SU-DHL-6 (cell line): Measurements from ENCODE around the gene DOCK1.

ENCODE experiments used
- H2AFZ ChIP-seq: fragments of 200-600 bp; sonication (generic); 2 replicates; pipeline ENCODE4 v1.6.1; 2014; ENCODE audit warnings: low read depth, mild to moderate bottlenecking, moderate library complexity, mixed read lengths, antibody characterized with exemption, low read length; ENCODE audit not compliant: severe bottlenecking
- H3F3A ChIP-seq: fragments of 200-600 bp; shearing (Covaris generic); 2 replicates; pipeline ENCODE4 v1.6.0; 2016; ENCODE audit warnings: antibody characterized with exemption, mild to moderate bottlenecking; ENCODE audit not compliant: insufficient read depth
- H3K27ac ChIP-seq: fragments of 200-600 bp; sonication (generic); 2 replicates; pipeline ENCODE4 v1.5.1; 2016; ENCODE audit warnings: low read depth, mild to moderate bottlenecking, low read length, moderate library complexity, mixed read lengths
- H3K27me3 ChIP-seq: fragments of 200-600 bp; sonication (generic), shearing (Covaris generic); 2 replicates; pipeline ENCODE4 v1.6.0; 2014; ENCODE audit warnings: mild to moderate bottlenecking, low read length
- H3K36me3 ChIP-seq: fragments of 200-600 bp; sonication (generic); 2 replicates; pipeline ENCODE4 v1.6.1; 2014; ENCODE audit warnings: mild to moderate bottlenecking, low read length, mixed read lengths
- H3K4me2 ChIP-seq: fragments of 300-600, 200-600 bp; shearing (Covaris generic), sonication (generic); 2 replicates; pipeline ENCODE4 v1.6.0; 2014; ENCODE audit warnings: low read length, low read depth, mild to moderate bottlenecking; ENCODE audit not compliant: poor library complexity, severe bottlenecking
- H3K4me3 ChIP-seq: fragments of 200-600 bp; sonication (generic); 2 replicates; pipeline ENCODE4 v1.5.1; 2014; ENCODE audit warnings: antibody characterized with exemption, low read length, mild to moderate bottlenecking, mixed read lengths; ENCODE audit not compliant: insufficient read depth, poor library complexity, severe bottlenecking
- H3K79me2 ChIP-seq: fragments of 200-600 bp; sonication (generic); 2 replicates; pipeline ENCODE4 v1.6.1; 2014; ENCODE audit warnings: mild to moderate bottlenecking, low read length, moderate library complexity; ENCODE audit not compliant: insufficient read depth
- H3K9ac ChIP-seq: fragments of 200-600 bp; sonication (generic); 2 replicates; pipeline ENCODE4 v1.7.0; 2014; ENCODE audit warnings: mild to moderate bottlenecking, low read length
- H3K9me2 ChIP-seq: fragments of 200-600 bp; sonication (generic); replicated peaks from 2 replicates; pipeline ENCODE4 v1.6.1; 2014; ENCODE audit warnings: low read length; ENCODE audit not compliant: insufficient read depth
- H3K9me3 ChIP-seq: fragments of 200-600 bp; sonication (generic); 2 replicates; pipeline ENCODE4 v1.6.1; 2014; ENCODE audit warnings: low read length, mixed read lengths; ENCODE audit not compliant: insufficient read depth
- H4K20me1 ChIP-seq: fragments of 200-600 bp; sonication (generic); 2 replicates; pipeline ENCODE4 v1.6.1; 2014; ENCODE audit warnings: low read depth, mild to moderate bottlenecking, antibody characterized with exemption, low read length, moderate library complexity, mixed read lengths
- CTCF ChIP-seq: fragments of 200-600 bp; sonication (generic); IDR thresholded peaks from one replicate; pipeline ENCODE4 v1.5.1; 2017; ENCODE audit warnings: antibody characterized with exemption, mild to moderate bottlenecking, low read length, moderate library complexity; ENCODE audit not compliant: insufficient read depth, poor library complexity, severe bottlenecking
- EZH2phosphoT487 ChIP-seq: fragments of 200-600 bp; sonication (generic), shearing (Covaris generic); conservative IDR thresholded peaks from 2 replicates; pipeline ENCODE4 v1.6.1; 2018; ENCODE audit warnings: mild to moderate bottlenecking, antibody characterized with exemption, low read length, moderate library complexity, mixed read lengths

Gene DOCK1

GRCh38 chr10:127319691-127320090 lies 414.5 kb downstream of the DOCK1 start:
- TF ChIP-seq EZH2phosphoT487 (no peak), CTCF (no peak)
- no peak overlapping the region for H3K4me3 ChIP-seq
- H3K79me2 ChIP-seq, result no peaks in the 10 kb centered on the region
- no peaks in the 10 kb centered on the region for H3K9me2 ChIP-seq
- no peaks in the 10 kb centered on the region for H3F3A ChIP-seq
- no peak overlapping the region for H2AFZ ChIP-seq
- H3K9me3 ChIP-seq, result no peaks in the 10 kb centered on the region
- no peaks in the 10 kb centered on the region for H3K27me3 ChIP-seq
- H3K36me3 ChIP-seq, result no peaks in the 10 kb centered on the region
- no peaks in the 10 kb centered on the region for H4K20me1 ChIP-seq
- no peak overlapping the region for H3K4me2 ChIP-seq
- no peak overlapping the region for H3K27ac ChIP-seq
- H3K9ac ChIP-seq, result no peak overlapping the region

- TF ChIP-seq CTCF, result no peak
- TF ChIP-seq EZH2phosphoT487, result no peak
- Histone ChIP-seq H3K9me3 (no peaks in the 10 kb centered on the region), H3K79me2 (no peaks in the 10 kb centered on the region), H3K27ac (no peak overlapping the region), H3K9me2 (no peaks in the 10 kb centered on the region), H3F3A (no peaks in the 10 kb centered on the region), H3K4me2 (no peak overlapping the region), H3K36me3 (no peaks in the 10 kb centered on the region), H2AFZ (no peak overlapping the region), H3K9ac (no peak overlapping the region), H3K4me3 (no peak overlapping the region), H3K27me3 (no peaks in the 10 kb centered on the region), H4K20me1 (no peaks in the 10 kb centered on the region)
Measured at GRCh38 chr10:127320176-127320575, 414.9 kb downstream of the DOCK1 start.

- H3F3A ChIP-seq, result no peaks in the 10 kb centered on the region
- H3K27ac ChIP-seq, result no peak overlapping the region
- no peaks in the 10 kb centered on the region for H3K27me3 ChIP-seq
- no peaks in the 10 kb centered on the region for H4K20me1 ChIP-seq
- no peaks in the 10 kb centered on the region for H3K36me3 ChIP-seq
- no peak overlapping the region for H3K4me3 ChIP-seq
- no peaks in the 10 kb centered on the region for H3K79me2 ChIP-seq
- no peak overlapping the region for H3K9ac ChIP-seq
- TF ChIP-seq EZH2phosphoT487 (no peak), CTCF (no peak)
- H3K9me3 ChIP-seq, result no peaks in the 10 kb centered on the region
- H3K9me2 ChIP-seq, result no peaks in the 10 kb centered on the region
- H2AFZ ChIP-seq, result no peak overlapping the region
- H3K4me2 ChIP-seq, result no peak overlapping the region
Measured at GRCh38 chr10:127322286-127322685, 417.1 kb downstream of the DOCK1 start.

GRCh38 chr10:127325506-127325905 lies 420.3 kb downstream of the DOCK1 start:
- H3K4me3 ChIP-seq, result no peak overlapping the region
- H4K20me1 ChIP-seq, result no peaks in the 10 kb centered on the region
- no peaks in the 10 kb centered on the region for H3K79me2 ChIP-seq
- no peaks in the 10 kb centered on the region for H3K9me3 ChIP-seq
- no peak overlapping the region for H3K4me2 ChIP-seq
- TF ChIP-seq EZH2phosphoT487 (no peak), CTCF (no peak)
- H2AFZ ChIP-seq, result no peak overlapping the region
- no peaks in the 10 kb centered on the region for H3K27me3 ChIP-seq
- no peak overlapping the region for H3K27ac ChIP-seq
- H3K36me3 ChIP-seq, result no peaks in the 10 kb centered on the region
- H3K9ac ChIP-seq, result no peak overlapping the region
- no peaks in the 10 kb centered on the region for H3K9me2 ChIP-seq
- no peaks in the 10 kb centered on the region for H3F3A ChIP-seq
